Brain microvascular endothelial cell (primary cell): Measurements from ENCODE around the gene XRCC4.
A peak's percentile ranks its signal among the peaks of the same experiment; 100 is the strongest.

Source experiments
- DNase-seq: peaks from one replicate; pipeline ENCODE4 v3.0.0-alpha.2; 2020
- H3K27ac ChIP-seq: fragments of 250-450 bp; sonication (Bioruptor Pico); 2 replicates; pipeline ENCODE4 v1.5.1; 2020; ENCODE audit warnings: mild to moderate bottlenecking, moderate library complexity
- H3K27me3 ChIP-seq: fragments of 250-450 bp; sonication (Bioruptor Pico); replicated peaks from 2 replicates; pipeline ENCODE4 v1.5.1; 2020; ENCODE audit warnings: mild to moderate bottlenecking
- H3K36me3 ChIP-seq: fragments of 250-450 bp; sonication (Bioruptor Pico); replicated peaks from 2 replicates; pipeline ENCODE4 v1.5.1; 2020; ENCODE audit warnings: mild to moderate bottlenecking
- H3K4me3 ChIP-seq: 2 replicates; pipeline ENCODE4 v1.5.1; 2011; ENCODE audit warnings: low read depth, mild to moderate bottlenecking, control low read depth, low read length, moderate library complexity
- in situ Hi-C: cut with HindIII; loops from 2 replicates; pipeline ENCODE4 v1.10.0; 2017; ENCODE audit warnings: low sequenced_read_pairs, low pct_ligation_motif_present
- TF ChIP-seq, protein P1 (sequence below): IDR thresholded peaks from 2 replicates; pipeline ENCODE4 v1.5.1; 2011; ENCODE audit warnings: low read depth, mild to moderate bottlenecking, moderate library complexity, low read length, control low read depth, inconsistent platforms; ENCODE audit errors: missing control alignments

XRCC4 gene

DNA sequence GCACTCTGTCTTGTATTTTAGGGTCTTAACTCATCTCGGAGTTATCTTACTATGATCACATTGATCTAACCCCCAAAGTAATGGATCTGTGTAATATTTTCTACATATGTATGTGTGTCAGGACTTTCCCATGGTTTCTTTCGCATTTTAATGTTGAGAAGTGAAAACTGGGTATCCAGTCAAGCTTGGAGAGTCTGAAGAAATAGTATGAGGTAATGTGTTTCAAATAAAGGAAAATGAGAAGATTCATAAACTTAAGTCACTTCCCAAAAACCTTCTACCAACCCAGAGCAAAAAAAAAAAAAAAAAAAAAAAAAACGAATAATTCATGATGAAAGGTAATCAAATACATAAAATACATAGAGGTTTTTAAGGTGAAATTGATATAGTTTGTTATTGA, 206.4 kb downstream of the XRCC4 start:
- Histone ChIP-seq H3K27me3 (no peaks in the 10 kb centered on the region), H3K36me3 (no peaks in the 10 kb centered on the region), H3K4me3 (no peak overlapping the region), H3K27ac (no peak overlapping the region)
- in situ Hi-C loops: no loop called here
- no peak for DNase-seq
- TF ChIP-seq, protein P1, sequence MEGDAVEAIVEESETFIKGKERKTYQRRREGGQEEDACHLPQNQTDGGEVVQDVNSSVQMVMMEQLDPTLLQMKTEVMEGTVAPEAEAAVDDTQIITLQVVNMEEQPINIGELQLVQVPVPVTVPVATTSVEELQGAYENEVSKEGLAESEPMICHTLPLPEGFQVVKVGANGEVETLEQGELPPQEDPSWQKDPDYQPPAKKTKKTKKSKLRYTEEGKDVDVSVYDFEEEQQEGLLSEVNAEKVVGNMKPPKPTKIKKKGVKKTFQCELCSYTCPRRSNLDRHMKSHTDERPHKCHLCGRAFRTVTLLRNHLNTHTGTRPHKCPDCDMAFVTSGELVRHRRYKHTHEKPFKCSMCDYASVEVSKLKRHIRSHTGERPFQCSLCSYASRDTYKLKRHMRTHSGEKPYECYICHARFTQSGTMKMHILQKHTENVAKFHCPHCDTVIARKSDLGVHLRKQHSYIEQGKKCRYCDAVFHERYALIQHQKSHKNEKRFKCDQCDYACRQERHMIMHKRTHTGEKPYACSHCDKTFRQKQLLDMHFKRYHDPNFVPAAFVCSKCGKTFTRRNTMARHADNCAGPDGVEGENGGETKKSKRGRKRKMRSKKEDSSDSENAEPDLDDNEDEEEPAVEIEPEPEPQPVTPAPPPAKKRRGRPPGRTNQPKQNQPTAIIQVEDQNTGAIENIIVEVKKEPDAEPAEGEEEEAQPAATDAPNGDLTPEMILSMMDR: no peak

DNA sequence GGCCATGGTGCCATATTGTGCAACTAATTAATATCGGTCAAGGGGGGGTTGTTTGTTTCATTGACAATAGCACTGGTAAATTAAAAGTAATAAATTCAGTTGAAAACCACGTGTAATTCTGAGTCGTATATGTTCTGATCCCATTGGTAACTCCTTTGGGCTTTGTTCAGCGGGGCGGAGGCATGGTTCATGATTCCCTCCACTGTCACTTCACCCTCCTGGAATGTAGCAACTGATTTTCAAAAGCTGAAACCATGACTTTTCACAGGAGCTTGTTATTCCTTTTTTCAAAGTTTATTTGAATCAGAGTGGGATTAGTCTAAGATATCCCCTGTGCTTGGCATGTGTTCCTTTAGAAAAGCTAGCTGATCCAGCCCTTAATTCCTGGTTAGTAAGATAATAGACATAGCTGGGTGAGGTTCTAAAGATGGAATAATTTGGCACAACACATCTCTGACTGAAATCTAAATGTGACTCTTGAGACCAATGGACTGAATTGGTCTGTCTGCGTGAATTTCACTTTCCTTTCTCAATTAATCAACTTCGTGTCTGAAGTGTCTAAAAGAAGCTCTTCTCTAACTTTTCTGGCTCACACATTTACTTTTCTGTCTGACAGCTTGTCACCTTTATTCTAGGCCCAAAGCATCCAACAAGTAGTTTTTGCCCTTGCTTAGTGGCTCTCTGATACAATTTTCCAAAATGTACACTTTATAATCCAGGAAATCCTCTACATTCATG, 208.5 kb downstream of the XRCC4 start:
- DNase-seq: no peak
- Histone ChIP-seq H3K27me3 (no peaks in the 10 kb centered on the region), H3K27ac (no peak overlapping the region), H3K36me3 (no peaks in the 10 kb centered on the region), H3K4me3 (no peak overlapping the region)
- TF ChIP-seq, protein P1: no peak
- in situ Hi-C loops: no loop called here

DNA sequence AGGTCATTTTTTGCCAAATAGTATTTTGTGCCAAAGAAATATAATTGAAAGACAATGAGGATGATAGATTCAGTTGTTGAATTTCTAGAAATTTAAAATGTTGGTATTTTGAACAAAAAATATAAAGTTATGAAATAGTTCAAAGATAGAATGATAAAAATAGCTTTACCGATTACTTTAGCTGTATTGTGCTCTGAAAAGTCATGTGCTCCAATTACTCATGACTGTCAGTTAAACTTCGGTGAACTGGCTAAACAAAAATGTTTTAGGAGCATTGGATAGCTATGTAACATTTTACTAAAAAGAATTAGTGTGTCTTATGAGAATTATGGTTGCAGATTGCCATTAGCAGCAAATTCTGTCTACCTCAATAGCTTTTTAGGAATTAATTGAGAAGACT, 216.9 kb downstream of the XRCC4 start:
- Histone ChIP-seq H3K27ac (no peak overlapping the region), H3K36me3 (no peaks in the 10 kb centered on the region), H3K4me3 (no peak overlapping the region), H3K27me3 (no peaks in the 10 kb centered on the region)
- TF ChIP-seq, protein P1: no peak
- in situ Hi-C loops: no loop called here
- DNase-seq: no peak

DNA sequence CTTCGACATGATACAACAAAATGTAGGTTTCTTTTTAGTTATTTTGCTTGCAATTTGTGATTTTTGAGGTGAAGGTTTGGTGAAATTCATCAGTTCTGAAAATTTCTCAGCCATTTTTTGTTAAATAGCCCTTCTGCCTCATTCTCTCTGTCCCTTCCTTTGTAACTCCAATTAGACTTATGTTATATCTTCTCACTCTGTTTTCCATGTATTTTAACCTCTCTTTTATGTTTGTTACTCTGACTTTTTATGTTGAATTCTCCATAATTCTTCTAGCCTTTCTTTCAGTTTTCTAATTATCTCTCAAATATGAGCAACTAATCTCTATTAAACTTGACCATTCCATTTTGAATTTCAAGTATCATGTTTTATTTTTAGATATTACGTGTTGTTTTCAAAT, 222.0 kb downstream of the XRCC4 start:
- TF ChIP-seq, protein P1: no peak
- H3K4me3 ChIP-seq: no peak overlapping the region
- H3K36me3 ChIP-seq: no peaks in the 10 kb centered on the region
- in situ Hi-C loops: no loop called here
- no peaks in the 10 kb centered on the region for H3K27me3 ChIP-seq
- H3K27ac ChIP-seq: no peak overlapping the region
- no peak for DNase-seq

DNA sequence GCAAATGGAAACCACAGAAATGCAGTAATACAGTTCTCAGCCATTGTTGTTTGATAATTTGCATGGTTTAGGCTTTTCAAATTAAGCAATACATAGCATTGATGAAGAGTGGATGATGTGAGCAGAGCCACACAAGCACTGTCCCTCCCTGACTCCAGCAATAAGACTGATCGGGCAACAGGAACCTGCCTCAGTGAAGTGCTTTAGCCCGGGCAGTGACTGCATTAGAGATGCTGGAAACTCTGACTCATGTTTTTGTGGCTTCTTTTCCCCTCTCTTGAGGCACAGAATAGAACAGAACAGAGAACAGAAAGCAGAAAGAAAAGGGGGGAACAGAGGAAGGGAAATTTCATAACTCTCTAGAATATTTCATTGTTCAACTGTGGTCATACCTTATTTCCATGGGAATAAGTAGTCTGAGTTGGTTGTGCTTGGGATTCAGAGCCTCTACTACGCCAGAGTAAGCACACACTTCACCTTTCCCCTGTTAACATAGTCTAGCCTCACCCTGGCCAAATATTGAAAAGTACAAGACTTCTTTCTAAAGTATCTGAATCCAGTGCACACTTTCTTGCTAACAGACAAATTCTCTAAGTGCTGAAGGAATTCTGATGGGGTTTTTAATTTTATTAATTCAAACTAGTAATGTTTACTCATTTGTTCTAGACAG, 229.4 kb downstream of the XRCC4 start:
- DNase-seq: peak; percentile 89
- H3K4me3 ChIP-seq: no peak overlapping the region
- no peaks in the 10 kb centered on the region for H3K36me3 ChIP-seq
- in situ Hi-C loops: no loop called here
- H3K27ac ChIP-seq: no peak overlapping the region
- H3K27me3 ChIP-seq: no peaks in the 10 kb centered on the region
- TF ChIP-seq, protein P1: no peak
